A673 (cell line): ENCODE measurements around the gene PCDHGA7.
"Not testable (repeated sequence)": the region's sequence is repeated elsewhere in the genome, so short reads cannot be mapped to it uniquely, and the experiment has no call there.

Experiments
- CTCF ChIP-seq: fragments of 300-800, 200-600 bp; sonication (generic); conservative IDR thresholded peaks from 2 replicates; pipeline ENCODE4 v1.5.1; 2017; ENCODE audit warnings: low read depth, mild to moderate bottlenecking, antibody characterized with exemption, low read length, moderate library complexity, mixed read lengths
- EZH2 ChIP-seq: fragments of 200-600 bp; sonication (generic); IDR thresholded peaks from 2 replicates; pipeline ENCODE4 v1.6.1; 2017; ENCODE audit warnings: borderline replicate concordance, low read depth, mild to moderate bottlenecking, mixed read lengths, antibody characterized with exemption, low read length; ENCODE audit not compliant: poor library complexity, severe bottlenecking

- TF ChIP-seq CTCF: peak; percentile 62
- TF ChIP-seq EZH2: not testable (repeated sequence)
Measured at GRCh38 chr5:141397756-141398551, 15.4 kb downstream of the PCDHGA7 start, which contains the start of gene PCDHGB5.
